IMR-90 (cell line): ENCODE measurements around the gene UBALD1. TPM values are rescaled to one million over a fixed set of nuclear protein-coding genes. Genes with fewer than 3 reads are reported as not detected.
A peak's percentile ranks its signal among the peaks of the same experiment; 100 is the strongest.

Source experiments
- ATAC-seq: fragments of 200-7000 bp; cut with Tn5 transposase; 2 replicates; pipeline ENCODE4 v1.9.1; 2020; ENCODE audit warnings: low read depth, mild to moderate bottlenecking, moderate library complexity
- BruUV-seq: library from RNA; stranded (reverse); fragments of 400-500 nt; replicated peaks from 2 replicates; lab custom pipeline; 2021; lab: Mats Ljungman, UMichigan
- CTCF ChIA-PET: fragments of 300-600 bp; formaldehyde crosslinking; extraction: SDS; loops from one replicate; lab custom pipeline; 2021; ENCODE audit warnings: antibody characterized with exemption; lab: Yijun Ruan, JAX
- POLR2A ChIA-PET: fragments of 300-600 bp; sonication (Branson Sonifier 250); formaldehyde crosslinking; loops from one replicate; lab custom pipeline; 2022; ENCODE audit warnings: antibody characterized with exemption; ENCODE audit not compliant: unreplicated experiment; lab: Charles Lee
- DNase-seq: peaks from one replicate; pipeline ENCODE4 v3.0.0; 2013
- H2AFZ ChIP-seq: replicated peaks from 2 replicates; pipeline ENCODE3; 2013; ENCODE audit warnings: low read length, mild to moderate bottlenecking; ENCODE audit not compliant: poor library complexity
- H2AK5ac ChIP-seq: 2 replicates; pipeline ENCODE4 v1.6.1; 2013; ENCODE audit warnings: low read depth, low read length, inconsistent platforms
- H2AK9ac ChIP-seq: replicated peaks from 2 replicates; pipeline ENCODE3; 2013; ENCODE audit warnings: mild to moderate bottlenecking, low read depth, low read length, moderate library complexity; ENCODE audit not compliant: poor library complexity
- H2BK120ac ChIP-seq: 2 replicates; pipeline ENCODE4 v1.6.1; 2013; ENCODE audit warnings: low read depth, low read length, inconsistent platforms
- H2BK15ac ChIP-seq: 3 replicates; pipeline ENCODE4 v1.6.1; 2013; ENCODE audit warnings: low read depth, low read length, inconsistent platforms
- H2BK20ac ChIP-seq: 2 replicates; pipeline ENCODE4 v1.6.1; 2013; ENCODE audit warnings: low read depth, mild to moderate bottlenecking, inconsistent platforms, low read length, moderate library complexity
- H2BK5ac ChIP-seq: 2 replicates; pipeline ENCODE4 v1.6.1; 2013; ENCODE audit warnings: mild to moderate bottlenecking, low read depth, low read length, inconsistent platforms; ENCODE audit not compliant: poor library complexity, severe bottlenecking
- H3K14ac ChIP-seq: replicated peaks from 2 replicates; pipeline ENCODE4 v1.6.1; 2013; ENCODE audit warnings: low read depth, low read length, inconsistent platforms
- H3K18ac ChIP-seq: 2 replicates; pipeline ENCODE4 v1.6.1; 2013; ENCODE audit warnings: low read depth, low read length, control low read depth
- H3K23ac ChIP-seq: 2 replicates; pipeline ENCODE4 v1.6.1; 2013; ENCODE audit warnings: low read depth, low read length, inconsistent platforms
- H3K27ac ChIP-seq: 2 replicates; pipeline ENCODE4 v1.5.1; 2013; ENCODE audit warnings: mild to moderate bottlenecking, control low read depth, low read length; ENCODE audit not compliant: insufficient read depth
- H3K27me3 ChIP-seq: 2 replicates; pipeline ENCODE4 v1.6.1; 2013; ENCODE audit warnings: low read length; ENCODE audit not compliant: control insufficient read depth, insufficient read depth
- H3K36me3 ChIP-seq: 2 replicates; pipeline ENCODE4 v1.6.1; 2013; ENCODE audit warnings: low read length, mixed read lengths; ENCODE audit not compliant: control insufficient read depth, insufficient read depth
- H3K4ac ChIP-seq: 2 replicates; pipeline ENCODE4 v1.6.1; 2013; ENCODE audit warnings: low read depth, low read length, inconsistent platforms
- H3K4me1 ChIP-seq: 2 replicates; pipeline ENCODE4 v1.6.1; 2013; ENCODE audit warnings: low read length, mixed read lengths; ENCODE audit not compliant: control insufficient read depth, insufficient read depth
- H3K4me2 ChIP-seq: 2 replicates; pipeline ENCODE4 v1.6.1; 2013; ENCODE audit warnings: low read depth, mild to moderate bottlenecking, control low read depth, low read length, moderate library complexity
- H3K4me3 ChIP-seq: 2 replicates; pipeline ENCODE4 v1.5.1; 2013; ENCODE audit warnings: low read depth, mild to moderate bottlenecking, control low read depth, low read length, moderate library complexity; ENCODE audit not compliant: insufficient read depth
- H3K56ac ChIP-seq: 2 replicates; pipeline ENCODE4 v1.6.1; 2013; ENCODE audit warnings: low read length, inconsistent platforms; ENCODE audit not compliant: insufficient read depth; ENCODE audit errors: extremely low read depth
- H3K79me1 ChIP-seq, 2 experiments: 2 replicates each; pipeline ENCODE4 v1.6.1; 2013; ENCODE audit warnings: low read length in 2 of 2, inconsistent platforms in 1 of 2, low read depth in 1 of 2
- H3K9ac ChIP-seq: 2 replicates; pipeline ENCODE4 v1.6.1; 2013; ENCODE audit warnings: low read depth, low read length, control low read depth
- H3K9me1 ChIP-seq: 2 replicates; pipeline ENCODE4 v1.6.1; 2013; ENCODE audit warnings: low read length, inconsistent platforms; ENCODE audit not compliant: insufficient read depth
- H3K9me3 ChIP-seq: 2 replicates; pipeline ENCODE4 v1.6.1; 2013; ENCODE audit warnings: low read length; ENCODE audit not compliant: control insufficient read depth, insufficient read depth
- H4K20me1 ChIP-seq: 2 replicates; pipeline ENCODE4 v1.6.1; 2013; ENCODE audit warnings: low read length, inconsistent platforms; ENCODE audit not compliant: insufficient read depth
- H4K5ac ChIP-seq: 2 replicates; pipeline ENCODE4 v1.6.1; 2013; ENCODE audit warnings: mild to moderate bottlenecking, low read depth, low read length, control low read depth
- H4K8ac ChIP-seq, 2 experiments: 2 replicates each; pipeline ENCODE4 v1.6.1; 2013; ENCODE audit warnings: low read depth in 2 of 2, low read length in 2 of 2, control low read depth in 1 of 2, inconsistent platforms in 1 of 2
- H4K91ac ChIP-seq: 2 replicates; pipeline ENCODE4 v1.6.1; 2013; ENCODE audit warnings: low read depth, low read length, inconsistent platforms; ENCODE audit not compliant: insufficient read depth
- BHLHE40 ChIP-seq: fragments of 150-350 bp; IDR thresholded peaks from 2 replicates; pipeline ENCODE4 v1.6.1; 2016; ENCODE audit warnings: mild to moderate bottlenecking, low read depth, low read length
- CEBPB ChIP-seq: IDR thresholded peaks from 2 replicates; pipeline ENCODE4 v1.6.1; 2012; ENCODE audit warnings: low read depth, low read length, improper control_type of control experiment
- CHD1 ChIP-seq: IDR thresholded peaks from 2 replicates; pipeline ENCODE4 v1.6.1; 2012; ENCODE audit warnings: low read depth, low read length, improper control_type of control experiment
- FOS ChIP-seq: fragments of 150-350 bp; IDR thresholded peaks from 2 replicates; pipeline ENCODE4 v1.6.1; 2016; ENCODE audit warnings: low read depth, low read length
- MAFK ChIP-seq: IDR thresholded peaks from 2 replicates; pipeline ENCODE4 v1.6.1; 2012; ENCODE audit warnings: low read depth, low read length, improper control_type of control experiment
- MAZ ChIP-seq: IDR thresholded peaks from 2 replicates; pipeline ENCODE4 v1.6.1; 2012; ENCODE audit warnings: low read depth, mild to moderate bottlenecking, low read length, improper control_type of control experiment, moderate library complexity, borderline replicate concordance
- MXI1 ChIP-seq: IDR thresholded peaks from 2 replicates; pipeline ENCODE4 v1.6.1; 2012; ENCODE audit warnings: low read depth, mild to moderate bottlenecking, low read length, moderate library complexity, borderline replicate concordance
- NFE2L2 ChIP-seq: fragments of 150-350 bp; IDR thresholded peaks from 2 replicates; pipeline ENCODE4 v1.6.1; 2016; ENCODE audit warnings: low read depth, mild to moderate bottlenecking, low read length
- POLR2A ChIP-seq: IDR thresholded peaks from 2 replicates; pipeline ENCODE4 v1.6.1; 2012; ENCODE audit warnings: mild to moderate bottlenecking, low read depth, low read length
- RAD21 ChIP-seq: IDR thresholded peaks from 2 replicates; pipeline ENCODE4 v1.6.1; 2012; ENCODE audit warnings: low read length, improper control_type of control experiment
- RCOR1 ChIP-seq: IDR thresholded peaks from 2 replicates; pipeline ENCODE4 v1.6.1; 2012; ENCODE audit warnings: mild to moderate bottlenecking, low read length, improper control_type of control experiment; ENCODE audit not compliant: insufficient replicate concordance
- RFX5 ChIP-seq: IDR thresholded peaks from 2 replicates; pipeline ENCODE4 v1.8.0; 2012; ENCODE audit warnings: low read depth, mild to moderate bottlenecking, low read length, moderate library complexity
- SMC3 ChIP-seq: fragments of 150-350 bp; IDR thresholded peaks from 2 replicates; pipeline ENCODE4 v1.6.1; 2016; ENCODE audit warnings: low read depth, mild to moderate bottlenecking, antibody characterized with exemption, low read length, moderate library complexity
- WGBS, 2 experiments: methylation state at CpG; one replicate each; pipeline versions ENCODE4 v1.1.5 to v1.1.7; 2013; ENCODE audit warnings: missing lambda C conversion rate in 2 of 2; ENCODE audit not compliant: insufficient read length in 1 of 2; ENCODE audit errors: extremely low coverage in 2 of 2; 5-methylcytosine and 5-hydroxymethylcytosine counted together
- dilution Hi-C: fragments of 300-500 bp; cut with HindIII; formaldehyde crosslinking; loops from one replicate; pipeline ENCODE4 v1.14.3; 2018; ENCODE audit warnings: low sequenced_read_pairs; ENCODE audit not compliant: unreplicated experiment
- in situ Hi-C: fragments of 300-500 bp; cut with MboI; formaldehyde crosslinking; loops from 3 replicates; pipeline ENCODE4 v1.14.3; 2019; ENCODE audit warnings: low sequenced_read_pairs, inconsistent platforms, mixed read lengths
- intact Hi-C: fragments of 100-400 bp; cut with micrococcal nuclease; formaldehyde crosslinking; loops from 2 replicates; pipeline ENCODE4 v1.10.0; 2022
- polyA plus RNA-seq, 3 experiments: library from polyadenylated mRNA; depleted of rRNA; stranded (reverse); fragments of >200 nt; gene quantifications; 2 replicates each; pipeline ENCODE4 v1.2.3, GENCODE V29; 2012; ENCODE audit warnings: low replicate concordance in 1 of 3
- total RNA-seq: library from RNA; depleted of rRNA; stranded (reverse); fragments of >200 nt; gene quantifications from 2 replicates; pipeline ENCODE4 v1.2.3, GENCODE V29; 2012
- TF ChIP-seq, protein P1 (sequence below): fragments of 150-350 bp; IDR thresholded peaks from 2 replicates; pipeline ENCODE4 v1.6.1; 2017; ENCODE audit warnings: mild to moderate bottlenecking, antibody characterized with exemption, low read length, low read depth
- TF ChIP-seq, protein P2 (sequence below): fragments of 150-350 bp; IDR thresholded peaks from 2 replicates; pipeline ENCODE4 v1.6.1; 2016; ENCODE audit warnings: low read depth, mild to moderate bottlenecking, low read length, moderate library complexity, borderline replicate concordance
- TF ChIP-seq, protein P3 (sequence below): conservative IDR thresholded peaks from 2 replicates; pipeline ENCODE4 v1.5.1; 2012; ENCODE audit warnings: mild to moderate bottlenecking, low read depth, low read length, improper control_type of control experiment

Gene UBALD1
- total and polyA plus RNA-seq, 2 of the 4 experiments (the other 2 are of a cell fraction): 1.3 to 14.5 TPM

DNA sequence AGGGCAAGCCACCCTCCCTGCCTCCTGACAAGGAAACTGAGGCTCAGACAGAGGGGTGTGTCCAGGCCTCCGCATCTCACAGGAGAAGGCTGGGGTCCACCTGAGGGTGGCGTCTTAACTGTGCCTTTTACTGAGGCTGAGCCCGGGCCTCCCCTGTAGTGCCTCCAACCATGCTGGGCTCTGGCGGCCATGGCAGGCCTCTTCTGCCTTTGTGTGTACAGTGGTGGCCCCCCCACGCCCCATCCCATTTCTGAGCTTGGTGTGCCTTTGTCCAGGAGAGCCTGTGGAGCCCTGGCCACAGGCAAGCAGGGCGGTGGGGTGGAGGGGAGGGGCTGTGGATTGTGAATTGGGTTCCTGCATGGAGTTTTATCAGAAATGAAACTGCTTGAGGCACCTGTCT is 41.1 kb upstream of the UBALD1 start:
- peaks cover 0 to 22% of the 10 kb centered on the region in 2 experiments; a peak in 2 of 4 replicates for H3K79me1 ChIP-seq
- H3K56ac ChIP-seq: no peak overlapping the region
- H2AFZ ChIP-seq: no peak overlapping the region
- H3K9me1 ChIP-seq: no peaks in the 10 kb centered on the region
- CTCF ChIA-PET: no interaction called here
- 84% methylated on average over 3 of the region's 6 CpGs; no CpG with 5 or more reads in 1 of the 2 experiments for WGBS, 2 experiments
- dilution Hi-C loops: no loop called here
- ATAC-seq (no peak), DNase-seq (no peak)
- H3K36me3 ChIP-seq: peaks cover 64% of the 10 kb centered on the region
- no peak overlapping the region for H3K27ac ChIP-seq
- H2BK120ac ChIP-seq: no peak overlapping the region
- no peak overlapping the region for H2BK20ac ChIP-seq
- no peak overlapping the region for H2AK5ac ChIP-seq
- H4K20me1 ChIP-seq: peaks cover 31% of the 10 kb centered on the region
- no peak overlapping the region for H3K9ac ChIP-seq
- H3K4ac ChIP-seq: no peak overlapping the region
- POLR2A ChIA-PET: no interaction called here
- peak overlapping the region; percentile 28 for H2AK9ac ChIP-seq
- no peak overlapping the region for H3K23ac ChIP-seq
- no peak overlapping the region for H2BK15ac ChIP-seq
- no peak overlapping the region for H4K8ac ChIP-seq
- H4K5ac ChIP-seq: no peak overlapping the region
- no peak overlapping the region for H2BK5ac ChIP-seq
- in situ Hi-C loops: no loop called here
- no peaks in the 10 kb centered on the region for H3K9me3 ChIP-seq
- no peaks in the 10 kb centered on the region for H3K27me3 ChIP-seq
- H3K4me2 ChIP-seq: no peak overlapping the region
- TF ChIP-seq, protein P1, sequence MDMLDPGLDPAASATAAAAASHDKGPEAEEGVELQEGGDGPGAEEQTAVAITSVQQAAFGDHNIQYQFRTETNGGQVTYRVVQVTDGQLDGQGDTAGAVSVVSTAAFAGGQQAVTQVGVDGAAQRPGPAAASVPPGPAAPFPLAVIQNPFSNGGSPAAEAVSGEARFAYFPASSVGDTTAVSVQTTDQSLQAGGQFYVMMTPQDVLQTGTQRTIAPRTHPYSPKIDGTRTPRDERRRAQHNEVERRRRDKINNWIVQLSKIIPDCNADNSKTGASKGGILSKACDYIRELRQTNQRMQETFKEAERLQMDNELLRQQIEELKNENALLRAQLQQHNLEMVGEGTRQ: no peak
- TF ChIP-seq, protein P2, sequence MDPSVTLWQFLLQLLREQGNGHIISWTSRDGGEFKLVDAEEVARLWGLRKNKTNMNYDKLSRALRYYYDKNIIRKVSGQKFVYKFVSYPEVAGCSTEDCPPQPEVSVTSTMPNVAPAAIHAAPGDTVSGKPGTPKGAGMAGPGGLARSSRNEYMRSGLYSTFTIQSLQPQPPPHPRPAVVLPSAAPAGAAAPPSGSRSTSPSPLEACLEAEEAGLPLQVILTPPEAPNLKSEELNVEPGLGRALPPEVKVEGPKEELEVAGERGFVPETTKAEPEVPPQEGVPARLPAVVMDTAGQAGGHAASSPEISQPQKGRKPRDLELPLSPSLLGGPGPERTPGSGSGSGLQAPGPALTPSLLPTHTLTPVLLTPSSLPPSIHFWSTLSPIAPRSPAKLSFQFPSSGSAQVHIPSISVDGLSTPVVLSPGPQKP: no peak
- TF ChIP-seq BHLHE40 (no peak), NFE2L2 (no peak), MXI1 (no peak), RCOR1 (no peak), RAD21 (no peak), POLR2A (no peak), CHD1 (no peak), SMC3 (no peak), MAZ (no peak), RFX5 (no peak), FOS (no peak), MAFK (no peak), CEBPB (no peak)
- TF ChIP-seq, protein P3, sequence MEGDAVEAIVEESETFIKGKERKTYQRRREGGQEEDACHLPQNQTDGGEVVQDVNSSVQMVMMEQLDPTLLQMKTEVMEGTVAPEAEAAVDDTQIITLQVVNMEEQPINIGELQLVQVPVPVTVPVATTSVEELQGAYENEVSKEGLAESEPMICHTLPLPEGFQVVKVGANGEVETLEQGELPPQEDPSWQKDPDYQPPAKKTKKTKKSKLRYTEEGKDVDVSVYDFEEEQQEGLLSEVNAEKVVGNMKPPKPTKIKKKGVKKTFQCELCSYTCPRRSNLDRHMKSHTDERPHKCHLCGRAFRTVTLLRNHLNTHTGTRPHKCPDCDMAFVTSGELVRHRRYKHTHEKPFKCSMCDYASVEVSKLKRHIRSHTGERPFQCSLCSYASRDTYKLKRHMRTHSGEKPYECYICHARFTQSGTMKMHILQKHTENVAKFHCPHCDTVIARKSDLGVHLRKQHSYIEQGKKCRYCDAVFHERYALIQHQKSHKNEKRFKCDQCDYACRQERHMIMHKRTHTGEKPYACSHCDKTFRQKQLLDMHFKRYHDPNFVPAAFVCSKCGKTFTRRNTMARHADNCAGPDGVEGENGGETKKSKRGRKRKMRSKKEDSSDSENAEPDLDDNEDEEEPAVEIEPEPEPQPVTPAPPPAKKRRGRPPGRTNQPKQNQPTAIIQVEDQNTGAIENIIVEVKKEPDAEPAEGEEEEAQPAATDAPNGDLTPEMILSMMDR: no peak
- H3K4me1 ChIP-seq: no peaks in the 10 kb centered on the region
- H3K4me3 ChIP-seq: no peak overlapping the region
- H3K18ac ChIP-seq: no peak overlapping the region
- H3K14ac ChIP-seq: no peak overlapping the region
- no peak overlapping the region for H4K91ac ChIP-seq
- intact Hi-C loops: no loop called here
- BruUV-seq: no TSS peak
